Smooth muscle cell (in vitro differentiated cells): ENCODE results near the gene ATP11A. TPM values are rescaled to one million over a fixed set of nuclear protein-coding genes. Genes with fewer than 3 reads are reported as not detected.
A peak's percentile ranks its signal among the peaks of the same experiment; 100 is the strongest.

Experiments
- DNase-seq: peaks from one replicate; lab custom pipeline; 2025; ENCODE audit not compliant: unreplicated experiment; lab: John Stamatoyannopoulos, UW
- H2AFZ ChIP-seq: fragments of 200-600 bp; sonication (generic); 2 replicates; pipeline ENCODE4 v1.6.0; 2016; ENCODE audit warnings: antibody characterized with exemption, low read depth, mild to moderate bottlenecking
- H3F3A ChIP-seq: fragments of 200-600 bp; sonication (generic); 2 replicates; pipeline ENCODE4 v1.6.0; 2017; ENCODE audit warnings: antibody characterized with exemption, low read depth
- H3K27ac ChIP-seq: fragments of 200-600 bp; sonication (generic); 2 replicates; pipeline ENCODE4 v1.5.1; 2016; ENCODE audit warnings: low read depth, mild to moderate bottlenecking
- H3K27me3 ChIP-seq: fragments of 200-600 bp; sonication (generic); 2 replicates; pipeline ENCODE4 v1.6.1; 2016; ENCODE audit warnings: low read depth, mild to moderate bottlenecking
- H3K36me3 ChIP-seq: fragments of 200-600 bp; sonication (generic); 2 replicates; pipeline ENCODE4 v1.5.1; 2016; ENCODE audit warnings: low read depth
- H3K4me1 ChIP-seq: fragments of 200-600 bp; sonication (generic); 2 replicates; pipeline ENCODE4 v1.5.1; 2016; ENCODE audit warnings: low read depth
- H3K4me2 ChIP-seq: fragments of 200-600 bp; sonication (generic); 2 replicates; pipeline ENCODE4 v1.6.0; 2016; ENCODE audit warnings: mild to moderate bottlenecking
- H3K4me3 ChIP-seq: fragments of 200-600 bp; sonication (generic); 2 replicates; pipeline ENCODE4 v1.5.1; 2016; ENCODE audit warnings: mild to moderate bottlenecking
- H3K79me2 ChIP-seq: fragments of 200-600 bp; sonication (generic); 2 replicates; pipeline ENCODE4 v1.6.0; 2016; ENCODE audit warnings: low read depth, mild to moderate bottlenecking
- H3K9ac ChIP-seq: fragments of 200-600 bp; sonication (generic); 2 replicates; pipeline ENCODE4 v1.6.0; 2016; ENCODE audit warnings: low read depth
- H3K9me3 ChIP-seq: fragments of 200-600 bp; sonication (generic); replicated peaks from 2 replicates; pipeline ENCODE4 v1.5.1; 2016; ENCODE audit warnings: low read depth
- H4K20me1 ChIP-seq: fragments of 200-600 bp; sonication (generic); 2 replicates; pipeline ENCODE4 v1.6.0; 2016; ENCODE audit warnings: low read depth
- WGBS: methylation state at CpG from one replicate; pipeline ENCODE4 v1.1.7; 2016; ENCODE audit warnings: low lambda C conversion rate; 5-methylcytosine and 5-hydroxymethylcytosine counted together
- polyA plus RNA-seq: library from polyadenylated mRNA; unstranded; fragments of >200 nt; fragmentation: Nextera tagmentation; extraction: Ambion mirVana; gene quantifications from 2 replicates; pipeline ENCODE4 v1.2.1, GENCODE V29; 2016
- total RNA-seq: library from RNA; depleted of rRNA; stranded (reverse); fragments of >200 nt; gene quantifications from 2 replicates; pipeline ENCODE4 v1.2.3, GENCODE V29; 2014
- TF ChIP-seq, protein P1 (sequence below): fragments of 200-600 bp; sonication (generic); IDR thresholded peaks from 2 replicates; pipeline ENCODE4 v1.5.1; 2017; ENCODE audit warnings: borderline replicate concordance, mild to moderate bottlenecking, antibody characterized with exemption; ENCODE audit not compliant: insufficient read depth, poor library complexity, severe bottlenecking

ATP11A gene
- total and polyA plus RNA-seq, 2 experiments from 2014 or later, result 6.5 to 7.5 TPM

DNA sequence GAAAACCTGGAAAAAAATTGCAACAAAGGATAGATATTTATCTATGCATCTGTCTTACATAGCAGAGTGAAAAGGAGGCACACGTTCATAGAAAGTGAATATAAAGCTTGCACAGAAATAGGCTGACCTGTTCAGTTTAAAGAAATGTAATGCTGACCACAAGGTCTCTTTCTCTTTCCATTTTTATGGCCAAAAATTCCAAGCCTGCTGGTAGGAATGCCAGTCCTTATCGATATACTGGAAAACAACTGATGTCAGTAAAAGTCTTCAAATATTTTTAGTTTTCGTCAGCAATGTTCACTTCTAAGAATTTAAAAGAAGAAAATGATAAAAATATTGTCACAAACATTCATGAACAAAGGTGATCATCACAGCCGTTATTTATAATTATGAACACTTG, 220.2 kb downstream of the ATP11A start:
- TF ChIP-seq, protein P1, sequence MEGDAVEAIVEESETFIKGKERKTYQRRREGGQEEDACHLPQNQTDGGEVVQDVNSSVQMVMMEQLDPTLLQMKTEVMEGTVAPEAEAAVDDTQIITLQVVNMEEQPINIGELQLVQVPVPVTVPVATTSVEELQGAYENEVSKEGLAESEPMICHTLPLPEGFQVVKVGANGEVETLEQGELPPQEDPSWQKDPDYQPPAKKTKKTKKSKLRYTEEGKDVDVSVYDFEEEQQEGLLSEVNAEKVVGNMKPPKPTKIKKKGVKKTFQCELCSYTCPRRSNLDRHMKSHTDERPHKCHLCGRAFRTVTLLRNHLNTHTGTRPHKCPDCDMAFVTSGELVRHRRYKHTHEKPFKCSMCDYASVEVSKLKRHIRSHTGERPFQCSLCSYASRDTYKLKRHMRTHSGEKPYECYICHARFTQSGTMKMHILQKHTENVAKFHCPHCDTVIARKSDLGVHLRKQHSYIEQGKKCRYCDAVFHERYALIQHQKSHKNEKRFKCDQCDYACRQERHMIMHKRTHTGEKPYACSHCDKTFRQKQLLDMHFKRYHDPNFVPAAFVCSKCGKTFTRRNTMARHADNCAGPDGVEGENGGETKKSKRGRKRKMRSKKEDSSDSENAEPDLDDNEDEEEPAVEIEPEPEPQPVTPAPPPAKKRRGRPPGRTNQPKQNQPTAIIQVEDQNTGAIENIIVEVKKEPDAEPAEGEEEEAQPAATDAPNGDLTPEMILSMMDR, result peak; percentile 10
- no peak overlapping the region for H3K4me3 ChIP-seq
- no peaks in the 10 kb centered on the region for H3F3A ChIP-seq
- H2AFZ ChIP-seq, result no peak overlapping the region
- H3K4me2 ChIP-seq, result no peak overlapping the region
- no peak for DNase-seq
- WGBS, result 63% methylated on average over 4 of the region's 4 CpGs
- H4K20me1 ChIP-seq, result no peaks in the 10 kb centered on the region
- no peak overlapping the region for H3K27ac ChIP-seq
- no peaks in the 10 kb centered on the region for H3K36me3 ChIP-seq
- H3K27me3 ChIP-seq, result peaks cover 4% of the 10 kb centered on the region
- no peaks in the 10 kb centered on the region for H3K79me2 ChIP-seq
- peaks cover 14% of the 10 kb centered on the region for H3K4me1 ChIP-seq
- H3K9me3 ChIP-seq, result no peaks in the 10 kb centered on the region
- no peak overlapping the region for H3K9ac ChIP-seq

DNA sequence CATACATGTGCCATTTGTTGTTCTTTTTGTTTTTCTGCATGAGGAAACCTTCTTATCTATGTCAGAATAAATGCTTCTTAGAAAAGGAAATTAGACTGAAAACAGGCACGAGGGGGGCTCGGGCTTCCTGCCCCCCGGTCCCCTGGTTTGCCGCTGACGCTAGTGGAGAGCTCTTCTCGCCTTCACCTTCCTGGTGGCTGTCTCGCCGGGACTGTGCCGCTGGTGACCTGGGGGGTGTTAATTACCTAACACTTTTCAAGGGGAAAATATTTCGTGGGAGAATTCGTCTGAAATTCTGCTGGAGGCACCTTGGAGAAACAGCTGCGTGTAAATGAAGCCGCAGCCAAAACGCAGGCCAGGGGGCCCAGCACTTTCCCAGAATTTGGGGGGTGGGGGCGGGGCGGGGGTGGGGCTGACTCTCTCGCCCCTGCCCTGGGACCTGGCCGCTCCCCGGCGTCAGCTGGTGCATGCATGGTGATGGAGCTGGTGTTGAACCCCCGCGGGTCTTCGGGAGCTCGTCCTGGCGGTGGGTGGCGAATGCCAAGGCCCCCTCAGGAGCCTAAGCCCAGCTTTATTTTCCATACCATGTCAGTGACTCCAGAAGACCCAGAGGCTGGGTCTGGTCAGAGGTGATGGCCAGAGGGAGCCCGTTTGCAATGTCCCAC, 220.9 kb downstream of the ATP11A start:
- Histone ChIP-seq H3K9me3 (no peaks in the 10 kb centered on the region), H3K9ac (no peak overlapping the region), H3K36me3 (no peaks in the 10 kb centered on the region), H2AFZ (no peak overlapping the region), H3F3A (no peaks in the 10 kb centered on the region), H3K4me2 (no peak overlapping the region), H3K27ac (no peak overlapping the region), H3K4me1 (peaks cover 6% of the 10 kb centered on the region), H3K27me3 (peaks cover 4% of the 10 kb centered on the region), H4K20me1 (no peaks in the 10 kb centered on the region), H3K4me3 (no peak overlapping the region), H3K79me2 (no peaks in the 10 kb centered on the region)
- DNase-seq, result no peak
- TF ChIP-seq, protein P1, result no peak
- WGBS, result 83% methylated on average over 24 of the region's 27 CpGs

DNA sequence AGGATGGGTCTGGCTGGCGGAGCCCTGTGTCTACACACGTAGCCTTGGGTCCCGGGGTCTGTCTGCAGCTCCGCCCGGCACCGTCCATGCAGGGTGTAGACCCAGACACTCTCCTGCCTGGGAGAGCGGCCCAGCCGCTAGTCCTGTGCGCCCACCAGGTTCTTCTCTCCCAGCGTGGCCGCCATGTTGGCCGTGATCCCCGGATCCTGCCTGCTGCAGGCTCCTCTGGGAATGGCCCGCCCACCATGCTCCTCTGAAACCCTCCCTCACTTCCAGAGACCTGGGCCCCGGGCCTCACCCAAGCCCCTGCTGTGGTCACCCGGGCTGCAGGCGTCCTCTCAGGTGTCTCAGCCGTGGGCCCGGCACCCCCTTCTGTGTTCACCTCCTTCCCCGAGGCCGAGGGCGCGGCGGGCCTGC, 221.5 kb downstream of the ATP11A start:
- H3K4me3 ChIP-seq, result no peak overlapping the region
- H3K9me3 ChIP-seq, result no peaks in the 10 kb centered on the region
- TF ChIP-seq, protein P1, result no peak
- no peak overlapping the region for H3K9ac ChIP-seq
- H3K36me3 ChIP-seq, result no peaks in the 10 kb centered on the region
- peaks cover 4% of the 10 kb centered on the region for H3K27me3 ChIP-seq
- H3F3A ChIP-seq, result no peaks in the 10 kb centered on the region
- 96% methylated on average over 24 of the region's 24 CpGs for WGBS
- DNase-seq, result no peak
- H3K79me2 ChIP-seq, result no peaks in the 10 kb centered on the region
- H3K27ac ChIP-seq, result no peak overlapping the region
- H3K4me1 ChIP-seq, result peaks cover 3% of the 10 kb centered on the region
- no peaks in the 10 kb centered on the region for H4K20me1 ChIP-seq
- no peak overlapping the region for H2AFZ ChIP-seq
- no peak overlapping the region for H3K4me2 ChIP-seq

DNA sequence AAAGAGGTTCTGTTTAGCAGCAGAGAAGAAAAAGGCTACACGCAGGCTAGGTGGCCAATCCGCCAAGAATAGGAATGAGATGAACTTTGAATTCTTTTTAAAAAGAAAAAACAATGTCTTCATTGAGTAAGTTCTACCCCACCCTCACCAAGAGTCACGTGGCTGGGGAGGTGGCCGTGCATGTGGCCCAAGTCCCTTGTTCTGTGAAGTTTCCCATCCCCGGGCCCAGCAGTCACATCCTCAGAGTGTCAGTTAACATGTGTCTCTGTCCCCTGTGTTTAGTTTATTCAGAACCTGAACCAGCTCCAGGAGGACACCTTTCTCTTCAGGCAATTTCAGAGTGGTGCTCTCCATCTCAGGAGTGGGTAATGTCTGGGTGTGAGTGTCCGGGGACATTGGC, 222.0 kb downstream of the ATP11A start:
- no peaks in the 10 kb centered on the region for H4K20me1 ChIP-seq
- no peak overlapping the region for H3K27ac ChIP-seq
- no peaks in the 10 kb centered on the region for H3K36me3 ChIP-seq
- no peak overlapping the region for H3K4me3 ChIP-seq
- H3K79me2 ChIP-seq, result no peaks in the 10 kb centered on the region
- peaks cover 4% of the 10 kb centered on the region for H3K27me3 ChIP-seq
- H3K4me2 ChIP-seq, result no peak overlapping the region
- H3K4me1 ChIP-seq, result no peaks in the 10 kb centered on the region
- H2AFZ ChIP-seq, result no peak overlapping the region
- H3F3A ChIP-seq, result no peaks in the 10 kb centered on the region
- TF ChIP-seq, protein P1, result no peak
- H3K9ac ChIP-seq, result no peak overlapping the region
- WGBS, result 91% methylated on average over 6 of the region's 6 CpGs
- no peak for DNase-seq
- no peaks in the 10 kb centered on the region for H3K9me3 ChIP-seq
